Measurements from ENCODE around the gene TAMALIN.

DNA sequence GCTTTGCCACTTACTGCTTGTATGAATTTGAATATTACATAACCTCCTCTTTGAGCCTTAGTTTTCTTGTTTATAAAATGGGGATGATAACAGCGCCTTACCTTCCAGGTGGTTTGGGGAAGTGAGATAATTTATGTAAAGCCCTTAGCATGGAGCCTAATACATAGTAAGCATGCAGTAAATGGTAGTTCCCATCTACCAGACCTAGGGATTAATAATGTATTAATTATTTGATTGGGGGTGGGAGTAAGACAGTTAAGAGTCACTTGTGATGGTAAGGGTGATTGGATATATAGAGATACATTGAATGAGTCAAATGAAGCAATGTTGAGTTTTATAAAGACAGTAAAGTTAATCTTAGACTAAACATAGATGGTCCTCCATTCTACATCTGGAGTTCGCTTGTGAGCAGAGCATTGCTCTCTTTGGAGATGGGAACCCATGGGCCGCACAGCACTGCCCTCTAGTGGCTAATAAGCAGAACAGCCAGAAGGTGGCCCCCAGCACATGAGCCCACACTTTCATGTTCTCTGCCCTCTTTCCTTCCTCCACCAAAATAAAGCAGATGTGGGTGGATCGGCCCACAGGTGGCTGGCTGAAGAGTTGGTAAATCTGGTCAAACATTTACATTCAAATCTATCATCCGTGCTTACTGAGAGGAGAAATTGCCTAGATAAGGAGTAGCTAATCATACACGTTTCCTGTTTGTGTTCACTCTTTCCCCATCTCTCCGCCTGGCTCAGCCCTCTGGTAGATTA is 26.5 kb upstream of the TAMALIN start:
- TF ChIP-seq, protein P1, sequence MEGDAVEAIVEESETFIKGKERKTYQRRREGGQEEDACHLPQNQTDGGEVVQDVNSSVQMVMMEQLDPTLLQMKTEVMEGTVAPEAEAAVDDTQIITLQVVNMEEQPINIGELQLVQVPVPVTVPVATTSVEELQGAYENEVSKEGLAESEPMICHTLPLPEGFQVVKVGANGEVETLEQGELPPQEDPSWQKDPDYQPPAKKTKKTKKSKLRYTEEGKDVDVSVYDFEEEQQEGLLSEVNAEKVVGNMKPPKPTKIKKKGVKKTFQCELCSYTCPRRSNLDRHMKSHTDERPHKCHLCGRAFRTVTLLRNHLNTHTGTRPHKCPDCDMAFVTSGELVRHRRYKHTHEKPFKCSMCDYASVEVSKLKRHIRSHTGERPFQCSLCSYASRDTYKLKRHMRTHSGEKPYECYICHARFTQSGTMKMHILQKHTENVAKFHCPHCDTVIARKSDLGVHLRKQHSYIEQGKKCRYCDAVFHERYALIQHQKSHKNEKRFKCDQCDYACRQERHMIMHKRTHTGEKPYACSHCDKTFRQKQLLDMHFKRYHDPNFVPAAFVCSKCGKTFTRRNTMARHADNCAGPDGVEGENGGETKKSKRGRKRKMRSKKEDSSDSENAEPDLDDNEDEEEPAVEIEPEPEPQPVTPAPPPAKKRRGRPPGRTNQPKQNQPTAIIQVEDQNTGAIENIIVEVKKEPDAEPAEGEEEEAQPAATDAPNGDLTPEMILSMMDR (IDR thresholded peaks at IDR 0.05; ENCODE audit: insufficient read depth, low read length, poor library complexity, severe bottlenecking), result peak; percentile 82
- no peak for TF ChIP-seq EZH2phosphoT487 (conservative IDR thresholded peaks at IDR 0.05; ENCODE audit: low read length)
